A673 (cell line): ENCODE data around the gene ICAM5. TPM values are rescaled to one million over a fixed set of nuclear protein-coding genes. Genes with fewer than 3 reads are reported as not detected.
"Not testable (repeated sequence)": the region's sequence is repeated elsewhere in the genome, so short reads cannot be mapped to it uniquely, and the experiment has no call there.

Experiments
- BruUV-seq: library from RNA; stranded (reverse); fragments of 400-500 nt; replicated peaks from 2 replicates; lab custom pipeline; 2021; lab: Mats Ljungman, UMichigan
- CTCF ChIA-PET: fragments of 300-600 bp; sonication (Branson Sonifier 250); formaldehyde crosslinking; loops from one replicate; lab custom pipeline; 2022; ENCODE audit warnings: antibody characterized with exemption; lab: Charles Lee
- POLR2A ChIA-PET: fragments of 300-600 bp; sonication (Branson Sonifier 250); formaldehyde crosslinking; loops from one replicate; lab custom pipeline; 2022; ENCODE audit warnings: antibody characterized with exemption; ENCODE audit not compliant: low non-redundant PET; lab: Charles Lee
- DNase-seq: peaks from one replicate; pipeline ENCODE4 v3.0.0-alpha.2; 2015; ENCODE audit warnings: low spot score
- H3K27ac ChIP-seq: fragments of 200-600 bp; sonication (generic); 2 replicates; pipeline ENCODE4 v1.5.1; 2016; ENCODE audit warnings: mixed run types, low read depth, mild to moderate bottlenecking, mixed read lengths, antibody characterized with exemption, low read length; ENCODE audit not compliant: poor library complexity, severe bottlenecking
- H3K27me3 ChIP-seq: fragments of 200-600 bp; sonication (generic); replicated peaks from 2 replicates; pipeline ENCODE4 v1.6.1; 2017; ENCODE audit warnings: mixed run types, low read depth, mild to moderate bottlenecking, mixed read lengths, antibody characterized with exemption, low read length; ENCODE audit not compliant: insufficient read depth, poor library complexity
- H3K36me3 ChIP-seq: fragments of 200-600 bp; sonication (generic); 2 replicates; pipeline ENCODE4 v1.6.1; 2016; ENCODE audit warnings: mixed run types, mild to moderate bottlenecking, mixed read lengths, antibody characterized with exemption, low read length; ENCODE audit not compliant: insufficient read depth, poor library complexity, severe bottlenecking
- H3K4me1 ChIP-seq: fragments of 200-600 bp; sonication (generic); 2 replicates; pipeline ENCODE4 v1.6.1; 2017; ENCODE audit warnings: mixed run types, mild to moderate bottlenecking, mixed read lengths, antibody characterized with exemption, low read length; ENCODE audit not compliant: insufficient read depth, poor library complexity, severe bottlenecking
- H3K4me3 ChIP-seq: fragments of 200-600 bp; sonication (generic); 2 replicates; pipeline ENCODE4 v1.5.1; 2016; ENCODE audit warnings: low read depth, mixed run types, mild to moderate bottlenecking, mixed read lengths, low read length; ENCODE audit not compliant: poor library complexity, severe bottlenecking
- H3K9me3 ChIP-seq: fragments of 200-600 bp; sonication (generic); 2 replicates; pipeline ENCODE4 v1.6.1; 2016; ENCODE audit warnings: mixed run types, low read depth, mild to moderate bottlenecking, mixed read lengths, antibody characterized with exemption, low read length; ENCODE audit not compliant: poor library complexity, severe bottlenecking
- CTCF ChIP-seq: fragments of 300-800, 200-600 bp; sonication (generic); conservative IDR thresholded peaks from 2 replicates; pipeline ENCODE4 v1.5.1; 2017; ENCODE audit warnings: low read depth, mild to moderate bottlenecking, antibody characterized with exemption, low read length, moderate library complexity, mixed read lengths
- EZH2 ChIP-seq: fragments of 200-600 bp; sonication (generic); IDR thresholded peaks from 2 replicates; pipeline ENCODE4 v1.6.1; 2017; ENCODE audit warnings: borderline replicate concordance, low read depth, mild to moderate bottlenecking, mixed read lengths, antibody characterized with exemption, low read length; ENCODE audit not compliant: poor library complexity, severe bottlenecking
- intact Hi-C: fragments of 100-400 bp; cut with micrococcal nuclease; formaldehyde crosslinking; loops from one replicate; pipeline ENCODE4 v1.10.0; 2022; ENCODE audit not compliant: unreplicated experiment
- total RNA-seq: library from RNA; stranded (reverse); gene quantifications from 2 replicates; pipeline ENCODE4 v1.2.3, GENCODE V29; 2021

The ICAM5 gene
- total RNA-seq, 1 experiment from 2014 or later: 4.6 TPM

DNA sequence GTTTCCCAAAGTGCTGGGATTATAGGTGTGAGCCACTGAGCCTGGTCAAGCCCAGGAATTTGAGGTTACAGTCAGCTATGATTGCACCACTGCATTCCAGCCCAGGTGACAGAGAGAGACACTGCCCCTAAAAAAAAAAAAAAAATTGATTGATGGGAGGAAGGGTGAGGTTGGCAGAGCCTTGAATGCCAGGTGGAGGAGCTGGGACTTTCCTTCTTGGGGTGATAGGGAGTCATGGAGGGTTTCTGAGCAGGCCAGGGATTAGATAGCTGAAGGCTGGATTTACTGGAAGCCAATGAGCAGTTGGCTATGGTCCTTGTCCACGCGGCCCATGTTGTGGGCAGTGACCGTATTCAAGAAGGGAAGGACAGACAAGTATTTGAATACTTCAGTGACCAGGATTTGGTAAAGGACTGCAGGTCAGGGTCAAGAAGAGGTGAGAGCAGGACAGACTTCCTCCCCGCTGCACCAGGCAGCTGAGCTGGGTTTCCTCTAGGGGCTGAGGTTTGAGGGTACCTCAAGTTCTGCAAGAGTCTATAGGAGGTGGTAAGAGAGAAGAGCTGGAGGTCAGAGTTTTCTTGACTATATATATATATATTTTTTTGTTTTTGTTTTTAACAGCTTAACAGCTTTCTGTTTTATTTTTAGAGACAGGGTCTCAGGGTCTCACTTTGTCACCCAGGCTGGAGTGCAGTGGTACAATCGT lies 9.9 kb upstream of the ICAM5 start:
- TF ChIP-seq EZH2 (no peak), CTCF (no peak)

GRCh38 chr19:10282043-10282442 lies 7.7 kb upstream of the ICAM5 start:
- BruUV-seq, H3K36me3 ChIP-seq, intact Hi-C loops, CTCF ChIA-PET, H3K9me3 ChIP-seq, H3K27me3 ChIP-seq, POLR2A ChIA-PET, H3K27ac ChIP-seq, DNase-seq, H3K4me3 ChIP-seq: not testable (repeated sequence)
- peaks cover 11% of the 10 kb centered on the region for H3K4me1 ChIP-seq

More for the DNA sequence above, 9.9 kb upstream of the ICAM5 start:
- no peak overlapping the region for H3K27ac ChIP-seq
- DNase-seq: no peak
- H3K36me3 ChIP-seq: no peaks in the 10 kb centered on the region
- H3K4me3 ChIP-seq: no peak overlapping the region
- POLR2A ChIA-PET: no interaction called here
- H3K27me3 ChIP-seq: no peaks in the 10 kb centered on the region
- CTCF ChIA-PET: interaction anchor here (0.7 to 1.5 kb wide), 2 partner anchors 9 to 60 kb away, joined by 4 read pairs; partner anchors contain the start of gene ICAM1
- intact Hi-C loops: no loop called here
- H3K4me1 ChIP-seq: no peaks in the 10 kb centered on the region
- BruUV-seq: no TSS peak
- no peaks in the 10 kb centered on the region for H3K9me3 ChIP-seq

DNA sequence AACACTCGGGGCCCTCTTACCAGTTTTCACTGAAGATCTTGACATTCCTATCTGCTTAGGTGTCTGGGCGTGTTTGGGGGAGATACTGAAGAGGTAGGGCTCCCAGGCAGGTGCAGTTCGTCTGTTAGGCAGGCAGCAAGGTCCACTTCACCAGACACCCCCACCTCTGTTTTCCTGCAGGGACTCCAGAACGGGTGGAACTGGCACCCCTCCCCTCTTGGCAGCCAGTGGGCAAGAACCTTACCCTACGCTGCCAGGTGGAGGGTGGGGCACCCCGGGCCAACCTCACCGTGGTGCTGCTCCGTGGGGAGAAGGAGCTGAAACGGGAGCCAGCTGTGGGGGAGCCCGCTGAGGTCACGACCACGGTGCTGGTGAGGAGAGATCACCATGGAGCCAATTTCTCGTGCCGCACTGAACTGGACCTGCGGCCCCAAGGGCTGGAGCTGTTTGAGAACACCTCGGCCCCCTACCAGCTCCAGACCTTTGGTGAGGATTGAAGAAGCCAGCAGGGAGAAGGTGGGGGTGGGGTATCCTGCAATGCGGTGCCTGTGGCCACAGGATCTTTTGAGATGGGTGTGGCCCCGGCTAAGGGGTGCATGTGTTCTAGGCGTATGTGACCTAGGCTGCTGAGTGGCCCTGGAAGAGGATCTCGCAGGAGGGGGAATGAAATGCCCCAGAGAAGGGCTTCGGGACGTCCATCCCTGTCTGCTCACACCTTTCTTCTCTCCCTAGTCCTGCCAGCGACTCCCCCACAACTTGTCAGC lies 6.3 kb upstream of the ICAM5 start:
- ChIA-PET CTCF (no interaction called here), POLR2A (no interaction called here)
- no peak for TF ChIP-seq EZH2
- TF ChIP-seq CTCF: no peak
- no TSS peak for BruUV-seq
- DNase-seq: no peak
- no peak overlapping the region for H3K4me3 ChIP-seq
- H3K9me3 ChIP-seq: no peaks in the 10 kb centered on the region
- intact Hi-C loops: no loop called here
- peaks cover 19% of the 10 kb centered on the region for H3K4me1 ChIP-seq
- H3K36me3 ChIP-seq: no peaks in the 10 kb centered on the region
- no peak overlapping the region for H3K27ac ChIP-seq
- no peaks in the 10 kb centered on the region for H3K27me3 ChIP-seq
